ENCODE data around the gene UBFD1. TPM values are rescaled to one million over a fixed set of nuclear protein-coding genes. Genes with fewer than 3 reads are reported as not detected.
"Not testable (repeated sequence)": the region's sequence is repeated elsewhere in the genome, so short reads cannot be mapped to it uniquely, and the experiment has no call there.

The UBFD1 gene
- total RNA-seq, 1 experiment from 2014 or later: 49.1 TPM

- intact Hi-C loops (cut with micrococcal nuclease): no loop called here
- Mint-ChIP-seq H3K9me3 (ENCODE audit: unreplicated experiment) (no peaks in the 10 kb centered on the region), H3K4me3 (ENCODE audit: unreplicated experiment) (no peak overlapping the region), H3K27me3 (ENCODE audit: insufficient read depth, unreplicated experiment) (no peaks in the 10 kb centered on the region), H3K27ac (ENCODE audit: low read depth, unreplicated experiment) (peak overlapping the region; percentile 19), H3K36me3 (ENCODE audit: insufficient read depth, unreplicated experiment) (peaks cover 68% of the 10 kb centered on the region), H3K4me1 (ENCODE audit: insufficient read depth, unreplicated experiment) (no peaks in the 10 kb centered on the region)
- BruUV-seq (replicated peaks): no TSS peak
- peak; percentile 23 for DNase-seq (ENCODE audit: unreplicated experiment)
- POLR2A ChIA-PET: interaction anchor here (0.6 kb wide), 1 partner anchor 29 kb away, joined by 3 read pairs; no protein-coding TSS in a partner anchor
- CTCF ChIA-PET: interaction anchor here (0.5 to 1.6 kb wide), 3 partner anchors 11 to 361 kb away, joined by 3 to 6 read pairs (median 3); no protein-coding TSS in a partner anchor
- TF ChIP-seq, protein P1, sequence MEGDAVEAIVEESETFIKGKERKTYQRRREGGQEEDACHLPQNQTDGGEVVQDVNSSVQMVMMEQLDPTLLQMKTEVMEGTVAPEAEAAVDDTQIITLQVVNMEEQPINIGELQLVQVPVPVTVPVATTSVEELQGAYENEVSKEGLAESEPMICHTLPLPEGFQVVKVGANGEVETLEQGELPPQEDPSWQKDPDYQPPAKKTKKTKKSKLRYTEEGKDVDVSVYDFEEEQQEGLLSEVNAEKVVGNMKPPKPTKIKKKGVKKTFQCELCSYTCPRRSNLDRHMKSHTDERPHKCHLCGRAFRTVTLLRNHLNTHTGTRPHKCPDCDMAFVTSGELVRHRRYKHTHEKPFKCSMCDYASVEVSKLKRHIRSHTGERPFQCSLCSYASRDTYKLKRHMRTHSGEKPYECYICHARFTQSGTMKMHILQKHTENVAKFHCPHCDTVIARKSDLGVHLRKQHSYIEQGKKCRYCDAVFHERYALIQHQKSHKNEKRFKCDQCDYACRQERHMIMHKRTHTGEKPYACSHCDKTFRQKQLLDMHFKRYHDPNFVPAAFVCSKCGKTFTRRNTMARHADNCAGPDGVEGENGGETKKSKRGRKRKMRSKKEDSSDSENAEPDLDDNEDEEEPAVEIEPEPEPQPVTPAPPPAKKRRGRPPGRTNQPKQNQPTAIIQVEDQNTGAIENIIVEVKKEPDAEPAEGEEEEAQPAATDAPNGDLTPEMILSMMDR (IDR thresholded peaks at IDR 0.05; ENCODE audit: unreplicated experiment): no peak
Measured at GRCh38 chr16:23607726-23608125, 50.2 kb downstream of the UBFD1 start.

DNA sequence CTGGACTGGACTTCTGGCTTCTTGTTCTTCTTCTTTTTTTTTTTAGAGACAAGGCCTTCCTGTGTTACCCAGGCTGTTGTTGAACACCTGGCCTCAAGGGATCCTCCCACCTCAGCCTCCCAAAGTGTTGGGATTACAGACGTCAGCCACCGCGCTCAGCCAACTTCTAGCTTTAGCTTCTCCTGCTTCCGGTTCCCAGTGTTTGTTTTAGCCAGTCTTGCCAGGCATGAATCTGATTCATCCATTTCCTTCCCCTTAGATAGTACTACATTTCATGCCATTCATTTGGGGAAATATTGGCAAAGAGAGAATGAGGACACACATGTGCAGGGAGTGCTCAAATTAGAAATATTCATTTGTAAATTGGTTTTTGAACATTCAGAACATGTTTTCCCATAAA lies 50.7 kb downstream of the UBFD1 start:
- no TSS peak for BruUV-seq (replicated peaks)
- no peaks in the 10 kb centered on the region for H3K27me3 Mint-ChIP-seq (ENCODE audit: insufficient read depth, unreplicated experiment)
- TF ChIP-seq, protein P1 (IDR thresholded peaks at IDR 0.05; ENCODE audit: unreplicated experiment): no peak
- intact Hi-C loops (cut with micrococcal nuclease): no loop called here
- no peaks in the 10 kb centered on the region for H3K9me3 Mint-ChIP-seq (ENCODE audit: unreplicated experiment)
- POLR2A ChIA-PET: no interaction called here
- CTCF ChIA-PET: interaction anchor here (0.5 to 1.6 kb wide), 2 partner anchors 12 to 69 kb away, joined by 3 to 6 read pairs; no protein-coding TSS in a partner anchor
- H3K36me3 Mint-ChIP-seq (ENCODE audit: insufficient read depth, unreplicated experiment): peaks cover 68% of the 10 kb centered on the region
- peak overlapping the region; percentile 19 for H3K27ac Mint-ChIP-seq (ENCODE audit: low read depth, unreplicated experiment)
- H3K4me1 Mint-ChIP-seq (ENCODE audit: insufficient read depth, unreplicated experiment): no peaks in the 10 kb centered on the region
- H3K4me3 Mint-ChIP-seq (ENCODE audit: unreplicated experiment): no peak overlapping the region
- DNase-seq (ENCODE audit: unreplicated experiment): peak; percentile 84

DNA sequence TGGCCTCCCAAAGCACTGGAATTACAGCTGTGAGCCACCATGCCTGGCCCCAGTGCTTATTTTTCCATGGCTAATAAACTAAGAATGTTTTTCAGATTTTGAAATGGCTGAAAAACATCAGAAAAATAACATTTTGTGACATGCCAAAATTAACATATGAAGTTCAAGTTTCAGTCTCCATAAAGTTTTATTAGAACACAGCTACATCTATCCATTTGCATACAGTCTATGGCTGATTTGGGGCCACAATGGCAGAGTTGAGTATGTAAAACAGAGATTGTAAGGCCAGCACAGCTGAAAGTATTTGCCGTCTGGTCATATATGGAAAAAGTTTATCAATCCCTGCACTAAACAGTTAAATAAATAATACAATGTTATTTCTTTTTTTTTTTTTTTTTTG lies 52.4 kb downstream of the UBFD1 start:
- POLR2A ChIA-PET: interaction anchor here (1.1 to 1.6 kb wide), 2 partner anchors 13 to 32 kb away, joined by 3 to 5 read pairs; partner anchors contain the start of gene NDUFAB1
- no peaks in the 10 kb centered on the region for H3K27me3 Mint-ChIP-seq (ENCODE audit: insufficient read depth, unreplicated experiment)

DNA sequence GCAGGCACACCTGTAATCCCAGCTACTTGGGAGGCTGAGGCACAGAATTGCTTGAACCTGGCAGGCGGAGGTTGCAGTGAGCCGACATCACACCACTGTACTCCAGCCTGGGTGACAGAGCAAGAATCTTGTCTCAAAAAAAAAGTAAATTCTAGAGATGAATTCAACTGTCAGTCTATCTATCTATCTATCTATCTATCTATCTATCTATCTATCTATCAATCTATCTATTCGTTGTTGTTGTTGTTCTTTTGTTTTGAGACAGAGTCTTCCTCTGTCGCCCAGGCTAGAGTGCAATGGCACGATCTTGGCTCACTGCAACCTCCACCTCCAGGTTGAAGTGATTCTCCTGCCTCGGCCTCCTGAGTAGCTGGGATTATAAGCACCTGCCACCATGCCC lies 53.4 kb downstream of the UBFD1 start:
- BruUV-seq (replicated peaks); H3K27ac Mint-ChIP-seq (ENCODE audit: low read depth, unreplicated experiment); DNase-seq (ENCODE audit: unreplicated experiment); H3K4me3 Mint-ChIP-seq (ENCODE audit: unreplicated experiment); H3K27me3 Mint-ChIP-seq (ENCODE audit: insufficient read depth, unreplicated experiment); H3K9me3 Mint-ChIP-seq (ENCODE audit: unreplicated experiment); H3K4me1 Mint-ChIP-seq (ENCODE audit: insufficient read depth, unreplicated experiment); intact Hi-C loops (cut with micrococcal nuclease): not testable (repeated sequence)
- ChIA-PET CTCF (interaction anchor here (1.7 kb wide), 1 partner anchor 14 kb away, joined by 6 read pairs; no protein-coding TSS in a partner anchor), POLR2A (interaction anchor here (0.7 to 1.6 kb wide), 4 partner anchors 12 to 337 kb away, joined by 3 to 5 read pairs (median 4); partner anchors contain the start of gene NDUFAB1)
- peaks cover 70% of the 10 kb centered on the region for H3K36me3 Mint-ChIP-seq (ENCODE audit: insufficient read depth, unreplicated experiment)

More for the DNA sequence above, 52.4 kb downstream of the UBFD1 start:
- no peak overlapping the region for H3K4me3 Mint-ChIP-seq (ENCODE audit: unreplicated experiment)
- H3K27ac Mint-ChIP-seq (ENCODE audit: low read depth, unreplicated experiment): no peak overlapping the region
- no peaks in the 10 kb centered on the region for H3K9me3 Mint-ChIP-seq (ENCODE audit: unreplicated experiment)
- intact Hi-C loops (cut with micrococcal nuclease): no loop called here
- BruUV-seq (replicated peaks): no TSS peak
- DNase-seq (ENCODE audit: unreplicated experiment): no peak
- CTCF ChIA-PET: interaction anchor here (0.5 to 1.4 kb wide), 2 partner anchors 11 to 58 kb away, joined by 3 to 4 read pairs; no protein-coding TSS in a partner anchor
- H3K36me3 Mint-ChIP-seq (ENCODE audit: insufficient read depth, unreplicated experiment): peaks cover 72% of the 10 kb centered on the region
- no peaks in the 10 kb centered on the region for H3K4me1 Mint-ChIP-seq (ENCODE audit: insufficient read depth, unreplicated experiment)
- TF ChIP-seq, protein P1 (IDR thresholded peaks at IDR 0.05; ENCODE audit: unreplicated experiment): no peak
